ENCODE data around the gene CMTM2.
"Not testable (repeated sequence)": the region's sequence is repeated elsewhere in the genome, so short reads cannot be mapped to it uniquely, and the experiment has no call there.

CMTM2 gene

DNA sequence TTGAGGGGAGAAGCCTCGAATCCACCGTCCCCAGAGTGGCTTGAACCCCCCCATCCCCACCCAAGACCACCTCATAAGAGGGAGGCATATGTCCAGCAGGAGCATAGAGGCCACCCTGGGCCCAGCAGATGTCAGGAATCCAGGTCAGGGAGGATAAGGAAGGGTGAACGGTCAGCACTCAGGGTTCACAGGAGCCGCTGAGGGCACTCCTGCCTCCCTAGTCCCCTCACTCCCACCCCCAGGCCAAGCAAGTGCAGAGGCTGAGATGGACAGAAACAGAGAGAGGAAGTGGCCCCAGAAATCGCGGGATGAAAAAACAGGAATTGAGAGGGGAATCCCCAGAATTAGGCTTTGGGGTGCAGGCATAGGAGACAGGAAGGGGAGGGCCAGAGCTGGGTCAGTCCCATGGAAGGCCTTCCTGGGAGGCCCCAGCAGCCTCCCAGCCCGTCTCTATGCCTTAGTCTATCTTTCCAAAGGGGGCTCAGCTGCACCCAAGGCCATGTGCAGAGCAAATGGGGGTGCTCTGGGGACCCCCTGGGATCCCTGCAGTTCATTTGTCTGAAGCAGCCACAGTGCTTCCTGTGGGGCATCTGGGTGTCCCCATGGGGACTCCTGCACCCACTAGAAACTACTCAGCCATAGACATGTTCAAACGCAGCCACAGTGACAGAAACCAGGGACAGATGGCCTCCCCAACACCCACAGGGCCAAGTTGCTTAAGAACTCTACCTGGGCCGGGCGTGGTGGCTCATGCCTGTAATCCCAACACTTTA, 26.9 kb downstream of the CMTM2 start:
- DNase-seq (ENCODE audit: low spot score) (no peak), FAIRE-seq (no peak)

GRCh38 chr16:66608241-66609138, 29.2 kb downstream of the CMTM2 start:
- FAIRE-seq (peak; percentile 50), DNase-seq (ENCODE audit: low spot score) (peak; percentile 95)

DNA sequence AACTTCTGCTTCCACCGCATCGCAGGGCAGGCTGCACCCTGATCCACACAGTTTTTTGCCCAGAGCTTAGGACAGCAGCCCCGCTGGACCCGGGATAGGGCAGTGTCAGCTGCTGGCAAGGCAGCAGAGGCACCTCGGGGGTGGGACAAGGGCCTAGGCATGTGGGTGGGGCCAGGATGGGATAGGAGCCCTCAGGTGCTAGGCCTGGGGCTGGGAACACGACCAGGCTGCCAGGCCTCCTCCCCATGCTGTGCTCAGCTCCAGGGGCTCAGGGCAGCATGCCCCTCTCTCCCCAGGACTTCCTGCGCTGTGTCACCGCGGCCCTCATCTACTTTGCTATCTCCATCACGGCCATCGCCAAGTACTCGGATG, 29.9 kb downstream of the CMTM2 start:
- DNase-seq (ENCODE audit: low spot score) (no peak), FAIRE-seq (no peak)

- DNase-seq (ENCODE audit: low spot score): no peak
- FAIRE-seq: no peak
Observed at GRCh38 chr16:66610111-66610820, 31.0 kb downstream of the CMTM2 start.

DNA sequence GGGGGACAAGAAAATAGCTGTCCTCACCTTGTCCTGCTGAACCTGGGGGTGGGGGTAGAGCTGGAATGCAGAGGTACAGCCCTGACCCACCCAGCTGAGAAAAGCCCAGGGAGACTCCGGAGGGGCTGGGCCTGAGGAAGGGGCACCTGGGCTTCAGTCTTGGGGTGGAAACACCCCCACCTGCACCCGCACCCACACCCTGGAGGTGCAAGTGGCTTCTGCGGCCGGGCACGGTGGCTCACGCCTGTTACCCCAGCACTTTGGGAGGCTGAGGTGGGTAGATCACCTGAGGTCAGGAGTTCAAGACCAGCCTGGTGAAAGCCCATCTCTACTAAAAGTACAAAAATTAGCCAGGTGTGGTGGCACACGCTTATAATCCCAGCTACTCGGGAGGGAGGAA, 32.6 kb downstream of the CMTM2 start:
- FAIRE-seq; DNase-seq (ENCODE audit: low spot score): not testable (repeated sequence)

- FAIRE-seq (no peak), DNase-seq (ENCODE audit: low spot score) (no peak)
Observed at GRCh38 chr16:66612422-66612821, 33.2 kb downstream of the CMTM2 start.

DNA sequence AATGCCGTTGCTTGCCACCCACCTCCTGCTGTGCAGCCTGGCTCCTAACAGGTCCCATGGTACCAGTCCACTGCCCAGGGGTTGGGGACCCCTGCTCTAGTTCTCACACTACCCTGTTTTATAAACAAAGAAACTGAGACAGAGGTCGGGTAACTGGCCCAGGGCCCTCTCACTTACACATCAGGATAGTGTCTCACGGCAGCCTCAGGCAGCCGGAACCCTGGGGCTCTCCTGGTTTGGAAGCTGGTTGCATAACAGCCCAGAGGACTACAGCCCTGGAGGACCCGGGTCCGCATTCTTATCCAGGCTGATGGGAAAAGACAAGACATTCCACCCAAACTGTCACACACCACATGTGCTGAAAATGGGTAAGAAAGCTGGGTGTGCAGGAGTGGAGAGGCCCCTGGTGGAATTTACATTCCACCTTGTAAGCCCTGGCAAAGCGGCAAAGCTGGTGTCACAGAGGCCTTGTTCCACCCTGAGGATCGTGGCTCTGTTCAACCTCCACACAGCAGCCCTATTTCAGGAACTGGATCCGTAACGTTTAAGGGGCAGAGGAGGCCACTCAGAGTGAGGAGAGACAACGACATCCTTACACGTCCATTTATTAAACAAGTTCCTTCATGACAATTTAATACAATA, 35.0 kb downstream of the CMTM2 start:
- no peak for FAIRE-seq
- DNase-seq (ENCODE audit: low spot score): no peak

DNA sequence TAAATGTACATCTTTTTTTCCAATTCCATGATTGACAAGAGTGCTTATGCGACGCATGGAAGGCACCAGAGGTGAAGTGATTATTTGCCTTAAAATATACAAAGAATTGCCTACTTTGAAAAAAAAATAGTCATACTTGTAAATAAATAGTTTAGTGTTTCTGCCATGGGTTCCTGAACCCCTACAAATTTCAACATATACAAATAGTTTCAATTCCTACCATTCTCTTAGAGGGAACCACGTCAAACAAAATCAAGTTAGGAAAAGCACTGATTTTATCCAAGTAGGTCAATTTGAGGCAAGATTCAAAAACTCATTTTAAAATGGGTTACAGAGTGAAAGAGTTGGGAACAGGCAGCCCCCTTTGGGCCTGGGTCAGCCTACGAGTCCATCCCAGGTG, 36.9 kb downstream of the CMTM2 start:
- DNase-seq (ENCODE audit: low spot score): no peak
- FAIRE-seq: no peak

DNA sequence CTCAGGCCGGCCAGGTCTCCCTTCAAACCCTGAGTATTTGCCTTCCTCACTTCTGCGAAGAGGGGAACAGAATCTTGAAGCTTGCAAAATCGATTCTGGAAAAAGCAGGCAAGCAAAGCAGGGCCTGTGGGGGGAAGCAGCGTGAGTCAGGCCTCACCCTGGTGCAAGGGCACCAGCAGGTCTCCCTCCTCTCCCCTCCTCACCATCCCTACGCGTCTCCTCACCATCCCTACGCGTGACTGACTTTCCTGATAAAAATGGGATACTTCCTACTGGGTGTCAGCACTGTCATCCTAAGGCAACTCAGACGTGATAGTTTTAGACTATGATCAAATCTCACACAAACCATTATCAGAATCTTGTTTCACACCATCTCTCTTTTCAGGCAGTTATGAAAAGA, 37.3 kb downstream of the CMTM2 start:
- FAIRE-seq: no peak
- DNase-seq (ENCODE audit: low spot score): no peak

DNA sequence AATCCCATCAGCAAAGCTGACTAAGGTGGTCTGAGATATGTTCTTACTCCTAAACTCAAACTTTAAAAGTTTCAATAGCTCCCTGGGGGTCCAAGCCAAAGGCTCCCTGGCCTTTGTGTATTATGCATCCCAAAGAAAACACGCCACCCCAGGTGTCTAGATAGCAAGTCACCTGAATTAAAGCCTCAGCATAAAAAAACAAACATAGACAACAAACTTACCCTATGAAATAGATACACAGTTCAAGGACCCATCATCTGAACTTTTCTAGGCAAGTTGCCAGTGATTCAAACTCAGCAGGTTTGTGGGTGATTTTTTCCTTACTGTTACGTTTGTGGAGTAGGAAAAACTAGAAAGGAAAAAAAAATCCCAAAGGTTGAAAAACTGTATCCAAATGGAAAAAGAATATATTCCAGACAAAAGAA, 37.8 kb downstream of the CMTM2 start:
- no peak for DNase-seq (ENCODE audit: low spot score)
- FAIRE-seq: no peak

- no peak for FAIRE-seq
- DNase-seq (ENCODE audit: low spot score): no peak
Observed at GRCh38 chr16:66617728-66618127, 38.5 kb downstream of the CMTM2 start.

- DNase-seq (ENCODE audit: low spot score): peak; percentile 84
- FAIRE-seq: peak; percentile 30
Observed at GRCh38 chr16:66618588-66619375, 39.5 kb downstream of the CMTM2 start.

- FAIRE-seq (no peak), DNase-seq (ENCODE audit: low spot score) (no peak)
Observed at GRCh38 chr16:66619534-66620428, 40.5 kb downstream of the CMTM2 start.

DNA sequence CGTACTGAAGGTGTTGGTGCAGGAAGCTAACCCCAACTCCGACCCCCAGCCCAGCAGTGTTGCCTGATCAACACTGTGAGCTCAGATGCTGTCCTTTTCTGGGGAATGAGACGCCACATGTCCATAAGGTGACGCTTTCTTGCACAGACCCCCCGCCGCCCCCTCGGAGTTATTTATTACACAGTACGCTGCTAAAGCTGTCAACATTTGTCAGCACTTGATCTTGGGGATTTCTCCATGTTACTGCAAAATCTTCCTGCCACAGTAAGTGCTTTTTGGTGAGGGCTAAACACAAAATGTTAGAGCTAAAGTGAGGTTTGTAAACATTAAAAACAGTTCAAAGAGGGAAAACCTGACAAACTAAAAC, 41.1 kb downstream of the CMTM2 start:
- no peak for FAIRE-seq
- DNase-seq (ENCODE audit: low spot score): no peak

GRCh38 chr16:66621973-66622372, 42.7 kb downstream of the CMTM2 start:
- DNase-seq (ENCODE audit: low spot score) (no peak), FAIRE-seq (no peak)

- DNase-seq (ENCODE audit: low spot score): no peak
- FAIRE-seq: no peak
Observed at GRCh38 chr16:66622863-66623262, 43.6 kb downstream of the CMTM2 start.

GRCh38 chr16:66623755-66624154, 44.5 kb downstream of the CMTM2 start:
- FAIRE-seq (no peak), DNase-seq (ENCODE audit: low spot score) (no peak)

DNA sequence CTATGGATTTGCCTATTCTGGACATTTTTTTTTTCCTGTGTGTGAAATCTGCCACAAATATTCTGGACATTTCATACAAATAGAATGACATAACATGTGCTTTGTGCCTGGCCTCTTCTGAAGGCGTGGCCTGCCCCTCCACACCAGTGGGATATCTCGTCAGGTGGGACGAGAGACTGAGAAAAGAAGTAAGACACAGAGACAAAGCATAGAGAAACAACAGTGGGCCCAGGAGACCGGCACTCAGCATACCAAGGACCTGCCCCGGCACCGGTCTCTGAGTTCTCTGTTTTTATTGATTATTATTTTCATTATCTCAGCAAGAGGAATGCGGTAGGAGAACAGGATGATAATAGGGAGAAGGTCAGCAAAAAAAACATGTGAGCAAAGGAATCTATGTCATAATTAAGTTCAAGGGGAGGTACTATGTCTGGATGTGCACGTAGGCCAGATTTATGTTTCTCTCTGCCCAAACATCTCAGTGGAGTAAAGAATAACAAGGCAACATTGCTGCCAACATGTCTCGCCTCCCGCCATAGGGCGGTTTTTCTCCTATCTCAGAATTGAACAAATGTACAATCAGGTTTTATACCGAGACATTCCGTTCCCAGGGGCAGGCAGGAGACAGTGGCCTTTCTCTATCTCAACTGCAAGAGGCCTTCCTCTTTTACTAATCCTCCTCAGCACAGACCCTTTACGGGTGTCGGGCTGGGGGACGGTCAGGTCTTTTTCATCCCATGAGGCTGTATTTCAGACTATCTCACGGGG, 48.5 kb downstream of the CMTM2 start:
- DNase-seq (ENCODE audit: low spot score); FAIRE-seq: not testable (repeated sequence)

DNA sequence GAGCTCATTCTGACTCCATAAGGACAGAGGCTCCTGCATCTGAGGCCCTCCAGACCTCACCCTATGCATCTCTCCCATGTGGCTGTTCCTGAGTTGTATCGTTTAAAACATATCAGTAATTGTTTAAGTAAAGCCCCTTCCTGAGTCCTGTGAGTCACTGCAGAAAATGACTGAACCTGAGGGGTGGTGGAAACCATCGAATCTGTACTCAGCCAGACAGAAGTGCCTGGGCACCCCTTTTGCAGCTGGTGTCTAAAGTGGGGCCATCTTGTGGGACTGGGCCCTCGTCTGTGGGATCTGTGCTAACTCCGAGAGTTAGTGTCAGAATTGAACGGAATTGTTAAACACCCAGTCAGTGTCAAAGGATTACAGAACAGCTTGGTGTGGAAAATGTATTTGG, 50.6 kb downstream of the CMTM2 start:
- FAIRE-seq (no peak), DNase-seq (ENCODE audit: low spot score) (no peak)

Data from urothelium cell line (cell line).